AG04450 (cell line): ENCODE data around the gene CERK. TPM values are rescaled to one million over a fixed set of nuclear protein-coding genes. Genes with fewer than 3 reads are reported as not detected.
"Not testable (repeated sequence)": the region's sequence is repeated elsewhere in the genome, so short reads cannot be mapped to it uniquely, and the experiment has no call there.

Experiments used
- CTCF ChIA-PET: fragments of 300-600, 350-600 bp; formaldehyde crosslinking; extraction: SDS; loops from one replicate; lab custom pipeline; 2022; ENCODE audit warnings: antibody characterized with exemption, inconsistent platforms; lab: Charles Lee
- POLR2A ChIA-PET: fragments of 350-600 bp; formaldehyde crosslinking; extraction: SDS; loops from one replicate; lab custom pipeline; 2021; ENCODE audit warnings: antibody characterized with exemption, inconsistent platforms; lab: Yijun Ruan, JAX
- DNase-seq: peaks from one replicate; pipeline ENCODE4 v3.0.0-alpha.2; 2011; ENCODE audit warnings: low read depth, low spot score
- H3K27ac ChIP-seq: one replicate; pipeline ENCODE4 v1.5.1; 2012; ENCODE audit warnings: low read depth, low read length, control low read depth
- H3K27me3 ChIP-seq: one replicate; pipeline ENCODE4 v1.6.0; 2012; ENCODE audit warnings: low read length; ENCODE audit not compliant: control insufficient read depth, insufficient read depth
- H3K4me3 ChIP-seq: 2 replicates; pipeline ENCODE4 v1.5.1; 2011; ENCODE audit warnings: mild to moderate bottlenecking, low read depth, low read length, control low read depth
- H3K9me3 ChIP-seq: 2 replicates; pipeline ENCODE4 v1.5.1; 2012; ENCODE audit warnings: low read length; ENCODE audit not compliant: control insufficient read depth, insufficient read depth
- CTCF ChIP-seq: IDR thresholded peaks from 2 replicates; pipeline ENCODE4 v1.5.1; 2011; ENCODE audit warnings: low read depth, low read length, control low read depth, inconsistent platforms
- polyA plus RNA-seq: library from polyadenylated mRNA; depleted of rRNA; stranded (reverse); fragments of >200 nt; gene quantifications from 2 replicates; pipeline ENCODE4 v1.2.3, GENCODE V29; 2011

Gene CERK
- polyA plus RNA-seq, 1 experiment = 29.0 TPM

- no peak for DNase-seq
- no peak overlapping the region for H3K4me3 ChIP-seq
- peaks cover 6% of the 10 kb centered on the region; the same call in 1 of the 2 replicates for H3K9me3 ChIP-seq
- peaks cover 3% of the 10 kb centered on the region for H3K27me3 ChIP-seq
- no peak overlapping the region for H3K27ac ChIP-seq
- CTCF ChIA-PET = no interaction called here
- TF ChIP-seq CTCF = no peak
- POLR2A ChIA-PET = interaction anchor here (1.5 kb wide), 1 partner anchor 10 kb away, joined by 4 read pairs; no protein-coding TSS in a partner anchor
Observed at GRCh38 chr22:46650078-46650810, 87.8 kb downstream of the CERK start.

- H3K27ac ChIP-seq = peak overlapping the region; percentile 39
- H3K27me3 ChIP-seq = peaks cover 3% of the 10 kb centered on the region
- TF ChIP-seq CTCF = no peak
- CTCF ChIA-PET = interaction anchor here (0.7 kb wide), 1 partner anchor 86 kb away, joined by 3 read pairs; no protein-coding TSS in a partner anchor
- no peak overlapping the region for H3K4me3 ChIP-seq
- peak; percentile 50 for DNase-seq
- peaks cover 6% of the 10 kb centered on the region; the same call in 1 of the 2 replicates for H3K9me3 ChIP-seq
- POLR2A ChIA-PET = interaction anchor here (1.5 kb wide), 1 partner anchor 9 kb away, joined by 4 read pairs; no protein-coding TSS in a partner anchor
Observed at GRCh38 chr22:46649141-46650077, 88.6 kb downstream of the CERK start.

- H3K9me3 ChIP-seq, DNase-seq, H3K27me3 ChIP-seq, H3K27ac ChIP-seq, CTCF ChIA-PET, H3K4me3 ChIP-seq: not testable (repeated sequence)
- POLR2A ChIA-PET = interaction anchor here (1.5 kb wide), 1 partner anchor 8 kb away, joined by 4 read pairs; no protein-coding TSS in a partner anchor
Observed at GRCh38 chr22:46648225-46648820, 89.7 kb downstream of the CERK start.

- CTCF ChIA-PET = no interaction called here
- Histone ChIP-seq H3K27ac (no peak overlapping the region), H3K27me3 (peaks cover 3% of the 10 kb centered on the region), H3K9me3 (peaks cover 6% of the 10 kb centered on the region; the same call in 1 of the 2 replicates), H3K4me3 (no peak overlapping the region)
- POLR2A ChIA-PET = no interaction called here
- no peak for TF ChIP-seq CTCF
- DNase-seq = no peak
Observed at GRCh38 chr22:46646531-46647215, 91.4 kb downstream of the CERK start.

GRCh38 chr22:46642840-46643480 is 95.1 kb downstream of the CERK start:
- H3K9me3 ChIP-seq, DNase-seq, CTCF ChIA-PET, H3K27ac ChIP-seq, H3K27me3 ChIP-seq, POLR2A ChIA-PET, H3K4me3 ChIP-seq: not testable (repeated sequence)
